Upper lobe of left lung (tissue), 6 donors: Measurements from ENCODE around the gene VGF. TPM values are rescaled to one million over a fixed set of nuclear protein-coding genes. Genes with fewer than 3 reads are reported as not detected.
"Not testable (repeated sequence)": the region's sequence is repeated elsewhere in the genome, so short reads cannot be mapped to it uniquely, and the experiment has no call there.

Source experiments
- ATAC-seq, 2 donors: fragments of 200-7000 bp; cut with Tn5 transposase; one replicate each; pipeline ENCODE4 v1.9.1; 2022; ENCODE audit warnings: mild to moderate bottlenecking in 2 of 2, moderate library complexity in 2 of 2; ENCODE audit not compliant: low FRiP score in 2 of 2
- DNase-seq, 2 donors: peaks; one replicate each; pipeline ENCODE4 v3.0.0-alpha.2; 2019 to 2020
- H3K27ac ChIP-seq, 4 donors: fragments of 200-600 bp; sonication (generic); one replicate each; pipeline ENCODE4 v1.5.1; 2016 to 2019
- H3K27me3 ChIP-seq, 4 donors: fragments of 200-600 bp; sonication (generic); one replicate each; pipeline ENCODE4 v1.5.1; 2017 to 2019
- H3K36me3 ChIP-seq, 4 donors: fragments of 200-600 bp; sonication (generic); one replicate each; pipeline ENCODE4 v1.5.1; 2016 to 2019
- H3K4me1 ChIP-seq, 4 donors: fragments of 200-600 bp; sonication (generic); one replicate each; pipeline ENCODE4 v1.5.1; 2018 to 2019
- H3K4me3 ChIP-seq, 4 donors: fragments of 200-600 bp; sonication (generic); one replicate each; pipeline ENCODE4 v1.5.1; 2017 to 2019; ENCODE audit warnings: mild to moderate bottlenecking in 2 of 4, moderate library complexity in 1 of 4
- H3K9me3 ChIP-seq, 4 donors: fragments of 200-600 bp; sonication (generic); one replicate each; pipeline ENCODE4 v1.5.1; 2018 to 2019
- EP300 ChIP-seq, 4 donors: sonication (generic); formaldehyde crosslinking; IDR thresholded peaks; one replicate each; pipeline ENCODE4 v1.5.1; 2017; ENCODE audit warnings: antibody characterized with exemption in 4 of 4, control low read depth in 2 of 4
- POLR2A ChIP-seq, 4 donors: fragments of 450-650 bp; IDR thresholded peaks; one replicate each; pipeline ENCODE4 v1.5.1; 2016 to 2017; ENCODE audit warnings: antibody characterized with exemption in 4 of 4, mild to moderate bottlenecking in 2 of 4
- POLR2AphosphoS5 ChIP-seq, 2 donors: sonication (generic); formaldehyde crosslinking; IDR thresholded peaks; one replicate each; pipeline ENCODE4 v1.5.1; 2017; ENCODE audit warnings: antibody characterized with exemption in 2 of 2
- WGBS, 2 donors: methylation state at CpG; one replicate each; pipeline ENCODE4 v1.1.5; 2017 to 2018; 5-methylcytosine and 5-hydroxymethylcytosine counted together
- small RNA-seq, 4 donors: library from RNA; depleted of rRNA; stranded (forward); fragments of <200 nt; gene quantifications; one replicate each; pipeline ENCODE3, GENCODE V24; 2016
- total RNA-seq, 6 donors: library from RNA; depleted of rRNA in 4 of 6; stranded (reverse); fragments of >200 nt in 4 of 6; gene quantifications; one replicate each; pipeline versions ENCODE4 v1.1.0 to v1.2.1, GENCODE V29; 2016 to 2021
- TF ChIP-seq, protein P1 (sequence below), 6 experiments: fragments of 450-650 bp in 4 of 6; fragments of 200-600 bp in 2 of 6; sonication (generic) in 2 of 6; IDR thresholded peaks; one replicate each; pipeline ENCODE4 v1.5.1; 2016 to 2019; ENCODE audit warnings: antibody characterized with exemption in 6 of 6
- donor health status: DM: no; HTN: no; CAD: no; lungs with moderate emphysema.
- donor health status: DM: no; HTN: yes; CAD: no; lungs with severe emphysema.

The VGF gene
- total RNA-seq, 6 donors from 2014 or later = 0.24 to 0.33 TPM; not detected in 4

DNA sequence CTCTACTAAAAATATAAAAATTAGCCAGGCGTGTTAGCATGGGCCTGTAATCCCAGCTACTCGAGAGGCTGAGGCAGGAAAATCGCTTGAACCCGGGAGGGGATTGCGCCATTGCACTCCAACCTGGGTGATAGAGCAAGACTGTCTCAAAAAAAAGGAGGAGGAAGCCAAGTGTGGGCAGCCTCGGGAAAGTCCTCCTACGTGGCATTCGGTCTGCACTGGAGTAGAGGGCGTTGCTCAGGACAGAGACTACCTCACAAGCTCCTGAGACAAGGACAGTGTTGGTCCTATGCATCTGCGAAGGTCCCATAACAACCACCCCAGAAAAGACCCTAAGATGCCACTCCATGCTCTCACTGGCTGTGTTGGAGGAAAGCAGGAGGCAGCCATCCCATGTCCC, 48.5 kb downstream of the VGF start:
- TF ChIP-seq POLR2AphosphoS5 (IDR thresholded peaks at IDR 0.05) (no peak), EP300 (IDR thresholded peaks at IDR 0.05) (no peak), POLR2A (IDR thresholded peaks at IDR 0.05) (no peak)
- TF ChIP-seq, protein P1, sequence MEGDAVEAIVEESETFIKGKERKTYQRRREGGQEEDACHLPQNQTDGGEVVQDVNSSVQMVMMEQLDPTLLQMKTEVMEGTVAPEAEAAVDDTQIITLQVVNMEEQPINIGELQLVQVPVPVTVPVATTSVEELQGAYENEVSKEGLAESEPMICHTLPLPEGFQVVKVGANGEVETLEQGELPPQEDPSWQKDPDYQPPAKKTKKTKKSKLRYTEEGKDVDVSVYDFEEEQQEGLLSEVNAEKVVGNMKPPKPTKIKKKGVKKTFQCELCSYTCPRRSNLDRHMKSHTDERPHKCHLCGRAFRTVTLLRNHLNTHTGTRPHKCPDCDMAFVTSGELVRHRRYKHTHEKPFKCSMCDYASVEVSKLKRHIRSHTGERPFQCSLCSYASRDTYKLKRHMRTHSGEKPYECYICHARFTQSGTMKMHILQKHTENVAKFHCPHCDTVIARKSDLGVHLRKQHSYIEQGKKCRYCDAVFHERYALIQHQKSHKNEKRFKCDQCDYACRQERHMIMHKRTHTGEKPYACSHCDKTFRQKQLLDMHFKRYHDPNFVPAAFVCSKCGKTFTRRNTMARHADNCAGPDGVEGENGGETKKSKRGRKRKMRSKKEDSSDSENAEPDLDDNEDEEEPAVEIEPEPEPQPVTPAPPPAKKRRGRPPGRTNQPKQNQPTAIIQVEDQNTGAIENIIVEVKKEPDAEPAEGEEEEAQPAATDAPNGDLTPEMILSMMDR (IDR thresholded peaks at IDR 0.05) = no peak
- H3K9me3 ChIP-seq = no peaks in the 10 kb centered on the region
- H3K4me3 ChIP-seq = no peak overlapping the region
- ATAC-seq = no peak
- no peaks in the 10 kb centered on the region for H3K36me3 ChIP-seq
- peak overlapping the region; percentile 34 to 71 (median 47) for H3K27ac ChIP-seq
- no peak for DNase-seq
- WGBS, 2 donors = 75 to 88% methylated on average over 10 of the region's 10 CpGs
- peaks cover under 1 to 27% (median 22%) of the 10 kb centered on the region in 4 donors for H3K4me1 ChIP-seq
- H3K27me3 ChIP-seq = no peaks in the 10 kb centered on the region

DNA sequence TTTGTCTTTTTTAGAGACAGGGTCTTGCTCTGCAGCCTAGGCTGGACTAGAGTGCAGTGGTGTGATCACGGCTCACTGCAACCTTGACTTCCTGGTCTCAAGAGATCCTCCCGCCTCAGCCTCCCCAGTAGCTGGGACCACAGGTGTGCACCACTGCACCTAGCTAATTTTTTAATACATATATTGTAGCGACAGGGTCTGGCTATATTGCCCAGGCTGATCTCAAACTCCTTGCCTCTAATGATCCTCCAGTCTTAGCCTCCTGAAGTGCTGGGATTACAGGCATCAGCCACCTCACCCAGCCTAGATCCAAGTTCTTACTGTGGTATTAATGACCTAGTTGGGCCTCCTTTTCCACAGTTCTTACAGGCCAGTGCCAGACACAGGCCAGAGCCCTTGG, 50.2 kb downstream of the VGF start:
- no peak overlapping the region for H3K4me3 ChIP-seq
- ATAC-seq = no peak
- peaks cover 6 to 32% (median 26%) of the 10 kb centered on the region in 4 donors for H3K4me1 ChIP-seq
- 87 to 97% methylated on average over 3 of the region's 3 CpGs for WGBS, 2 donors
- no peaks in the 10 kb centered on the region for H3K9me3 ChIP-seq
- peak overlapping the region in 1 of 4 donors; percentile 59 for H3K27ac ChIP-seq
- DNase-seq = no peak
- H3K36me3 ChIP-seq = no peaks in the 10 kb centered on the region
- TF ChIP-seq EP300 (IDR thresholded peaks at IDR 0.05) = no peak
- TF ChIP-seq POLR2AphosphoS5 (IDR thresholded peaks at IDR 0.05) = no peak
- no peak for TF ChIP-seq POLR2A (IDR thresholded peaks at IDR 0.05)
- TF ChIP-seq, protein P1 (IDR thresholded peaks at IDR 0.05) = no peak
- no peaks in the 10 kb centered on the region for H3K27me3 ChIP-seq

DNA sequence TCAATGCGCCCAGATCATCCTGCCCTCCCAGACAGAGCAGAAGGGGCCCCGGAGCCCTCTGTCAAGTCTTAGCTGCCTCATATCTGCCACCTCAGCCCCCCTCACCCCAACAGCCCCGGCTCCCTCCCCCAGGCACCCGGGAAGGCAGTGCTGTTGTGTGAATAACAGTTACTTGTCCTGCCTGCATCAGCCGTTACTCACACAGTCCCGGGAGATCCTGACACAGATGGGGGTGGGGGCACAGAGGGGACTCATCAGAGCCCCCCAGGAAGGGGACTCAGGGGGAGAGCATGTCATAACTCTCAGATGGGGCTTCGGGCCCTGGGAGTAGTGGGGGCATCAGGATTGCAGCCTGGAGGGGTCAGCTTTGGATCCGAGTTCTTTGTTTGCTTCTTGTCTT, 50.9 kb downstream of the VGF start:
- Histone ChIP-seq H3K27me3 (no peaks in the 10 kb centered on the region), H3K4me1 (peaks cover 6 to 33% (median 25%) of the 10 kb centered on the region in 4 donors), H3K27ac (peak overlapping the region in 1 of 4 donors; percentile 59), H3K36me3 (no peaks in the 10 kb centered on the region), H3K4me3 (no peak overlapping the region), H3K9me3 (no peaks in the 10 kb centered on the region)
- DNase-seq (no peak), ATAC-seq (no peak)
- 57 to 76% methylated on average over 6 to 8 of the region's 8 CpGs for WGBS, 2 donors
- TF ChIP-seq POLR2AphosphoS5 (IDR thresholded peaks at IDR 0.05) = no peak
- TF ChIP-seq, protein P1 (IDR thresholded peaks at IDR 0.05) = no peak
- no peak for TF ChIP-seq EP300 (IDR thresholded peaks at IDR 0.05)
- TF ChIP-seq POLR2A (IDR thresholded peaks at IDR 0.05) = no peak

DNA sequence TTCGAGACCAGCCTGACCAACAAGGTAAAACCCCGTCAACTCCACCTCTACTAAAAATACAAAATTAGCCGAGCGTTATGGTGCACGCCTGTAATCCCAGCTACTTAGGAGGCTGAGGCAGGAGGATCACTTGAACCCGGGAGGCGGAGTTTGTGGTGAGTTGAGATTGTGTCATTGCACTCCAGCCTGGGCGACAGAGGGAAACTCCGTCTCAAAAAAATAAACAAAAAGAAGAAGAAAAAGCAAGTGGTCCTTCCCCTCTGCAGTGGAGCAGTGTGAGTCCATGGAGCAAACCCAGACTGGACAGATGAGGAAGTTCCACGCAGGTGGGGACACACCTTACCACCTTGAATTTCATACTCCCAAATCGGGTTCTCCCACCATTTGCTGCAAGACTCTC, 51.5 kb downstream of the VGF start:
- no peak for TF ChIP-seq EP300 (IDR thresholded peaks at IDR 0.05)
- TF ChIP-seq POLR2AphosphoS5 (IDR thresholded peaks at IDR 0.05) = no peak
- TF ChIP-seq, protein P1 (IDR thresholded peaks at IDR 0.05) = no peak
- no peak for TF ChIP-seq POLR2A (IDR thresholded peaks at IDR 0.05)
- ATAC-seq (no peak), DNase-seq (no peak)
- no peaks in the 10 kb centered on the region for H3K36me3 ChIP-seq
- H3K4me3 ChIP-seq = no peak overlapping the region
- 74 to 83% methylated on average over 11 of the region's 11 CpGs for WGBS, 2 donors
- no peaks in the 10 kb centered on the region for H3K9me3 ChIP-seq
- H3K27ac ChIP-seq = peak overlapping the region in 2 of 4 donors; percentile 59 to 86
- H3K4me1 ChIP-seq = peaks cover 8 to 40% (median 31%) of the 10 kb centered on the region in 4 donors
- H3K27me3 ChIP-seq = no peaks in the 10 kb centered on the region

DNA sequence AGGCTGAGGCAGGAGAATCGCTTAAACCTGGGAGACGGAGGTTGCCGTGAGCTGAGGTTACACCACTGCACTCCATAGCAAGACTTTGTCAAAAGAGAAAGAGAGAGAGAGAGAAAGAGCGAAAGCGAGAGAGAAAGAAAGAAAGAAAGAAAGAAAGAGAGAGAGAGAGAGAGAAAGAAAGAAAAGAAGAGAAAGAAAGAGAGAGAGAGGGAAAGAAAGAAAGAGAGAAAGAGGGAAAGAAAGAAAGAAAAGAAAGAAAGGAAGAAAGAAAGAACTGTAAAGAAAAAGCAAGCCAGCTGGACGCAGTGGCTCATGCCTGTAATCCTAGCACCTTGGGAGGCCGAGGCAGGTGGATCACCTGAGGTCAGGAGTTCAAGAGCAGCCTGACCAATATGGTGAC, 52.2 kb downstream of the VGF start:
- H3K9me3 ChIP-seq, ATAC-seq, DNase-seq, H3K36me3 ChIP-seq, H3K4me3 ChIP-seq, H3K27me3 ChIP-seq: not testable (repeated sequence)
- Histone ChIP-seq H3K27ac (peak overlapping the region; percentile 77 to 86 (median 84)), H3K4me1 (peaks cover 14 to 45% (median 34%) of the 10 kb centered on the region in 4 donors)
- WGBS, 2 donors = 96 to 98% methylated on average over 7 of the region's 7 CpGs

Small RNA genes lying within 50 kb of the gene (small RNA-seq; reads per million reads assigned to genes)
- 0 reads per million in 4 donors for gene MIR4653

Other genes with a start within 250 kb of the VGF start
- 1 to 10 TPM in 3 of 6 donors, under 1 TPM in 3; 0.30 to 3.1 (median 0.94) TPM for gene MUC3A, start 216.0 kb downstream of the VGF start, total RNA-seq
- 1 to 10 TPM in 2 of 6 donors, under 1 TPM in 1, not detected in 3; 0.69 to 2.1 (median 1.8) TPM for gene MUC12, start 196.0 kb downstream of the VGF start, total RNA-seq
- not detected for gene MUC17, start 145.5 kb downstream of the VGF start, total RNA-seq
- 10 to 100 TPM; 25.4 to 66.1 (median 51.3) TPM for gene TRIM56, start 80.1 kb downstream of the VGF start, total RNA-seq
- 100 to 1,000 TPM in 1 of 6 donors, 10 to 100 TPM in 4, 1 to 10 TPM in 1; 8.4 to 125 (median 24.0) TPM for gene SERPINE1, start 38.5 kb downstream of the VGF start, total RNA-seq
- 10 to 100 TPM; 17.1 to 41.9 (median 33.8) TPM for gene AP1S1, start 11.1 kb downstream of the VGF start, total RNA-seq
- not detected for gene NAT16, start 14.7 kb upstream of the VGF start, total RNA-seq
- not detected for gene MOGAT3, start 35.5 kb upstream of the VGF start, total RNA-seq
- 100 to 1,000 TPM in 1 of 6 donors, 10 to 100 TPM in 5; 38.2 to 104 (median 66.2) TPM for gene PLOD3, start 52.0 kb upstream of the VGF start, total RNA-seq
- 10 to 100 TPM; 46.1 to 74.3 (median 68.5) TPM for gene ZNHIT1, start 52.6 kb upstream of the VGF start, total RNA-seq
- 10 to 100 TPM in 3 of 6 donors, 1 to 10 TPM in 3; 6.0 to 31.4 (median 8.8) TPM for gene CLDN15, start 72.2 kb upstream of the VGF start, total RNA-seq
- 100 to 1,000 TPM; 167 to 276 (median 221) TPM for gene FIS1, start 79.5 kb upstream of the VGF start, total RNA-seq
- gene IFT22, start 156.2 kb upstream of the VGF start, total RNA-seq = 10 to 100 TPM in 4 of 6 donors, 1 to 10 TPM in 2; 7.3 to 30.5 (median 17.3) TPM
- gene COL26A1, start 197.3 kb upstream of the VGF start, total RNA-seq = 1 to 10 TPM in 1 of 6 donors, under 1 TPM in 3, not detected in 2; 0.20 to 1.0 (median 0.30) TPM